Keratinocyte (primary cell): ENCODE measurements around the gene FIGN.

Source experiments
- CTCF ChIP-seq, 3 experiments: IDR thresholded peaks in 1 of 3; conservative IDR thresholded peaks in 1 of 3; optimal IDR thresholded peaks in 1 of 3; 2 replicates in 2 of 3; 3 replicates in 1 of 3; pipeline versions ENCODE3 to v1.5.1; 2011; ENCODE audit warnings: low read length in 3 of 3, mild to moderate bottlenecking in 3 of 3, moderate library complexity in 2 of 3, control low read depth in 1 of 3, inconsistent platforms in 1 of 3; ENCODE audit not compliant: insufficient read depth in 2 of 3; ENCODE audit errors: extremely low read depth in 1 of 3
- EZH2 ChIP-seq: IDR thresholded peaks from one replicate; pipeline ENCODE4 v1.6.1; 2012; ENCODE audit warnings: inconsistent platforms, mild to moderate bottlenecking, low read length, moderate library complexity

GRCh38 chr2:163719331-163719730, 16.5 kb downstream of the FIGN start:
- TF ChIP-seq CTCF (optimal IDR thresholded peaks at IDR 0.05 in 1 of 3, IDR thresholded peaks at IDR 0.05 in 1 of 3, conservative IDR thresholded peaks at IDR 0.05 in 1 of 3; ENCODE audit: extremely low read depth in 1 of 3, insufficient read depth in 2 of 3, low read length in 3 of 3) (no peak), EZH2 (no peak)
